DMS79 (cell line): ENCODE data around the gene MT1X.

Experiments
- DNase-seq: peaks from one replicate; lab custom pipeline; 2025; lab: John Stamatoyannopoulos, UW

The MT1X gene

DNA sequence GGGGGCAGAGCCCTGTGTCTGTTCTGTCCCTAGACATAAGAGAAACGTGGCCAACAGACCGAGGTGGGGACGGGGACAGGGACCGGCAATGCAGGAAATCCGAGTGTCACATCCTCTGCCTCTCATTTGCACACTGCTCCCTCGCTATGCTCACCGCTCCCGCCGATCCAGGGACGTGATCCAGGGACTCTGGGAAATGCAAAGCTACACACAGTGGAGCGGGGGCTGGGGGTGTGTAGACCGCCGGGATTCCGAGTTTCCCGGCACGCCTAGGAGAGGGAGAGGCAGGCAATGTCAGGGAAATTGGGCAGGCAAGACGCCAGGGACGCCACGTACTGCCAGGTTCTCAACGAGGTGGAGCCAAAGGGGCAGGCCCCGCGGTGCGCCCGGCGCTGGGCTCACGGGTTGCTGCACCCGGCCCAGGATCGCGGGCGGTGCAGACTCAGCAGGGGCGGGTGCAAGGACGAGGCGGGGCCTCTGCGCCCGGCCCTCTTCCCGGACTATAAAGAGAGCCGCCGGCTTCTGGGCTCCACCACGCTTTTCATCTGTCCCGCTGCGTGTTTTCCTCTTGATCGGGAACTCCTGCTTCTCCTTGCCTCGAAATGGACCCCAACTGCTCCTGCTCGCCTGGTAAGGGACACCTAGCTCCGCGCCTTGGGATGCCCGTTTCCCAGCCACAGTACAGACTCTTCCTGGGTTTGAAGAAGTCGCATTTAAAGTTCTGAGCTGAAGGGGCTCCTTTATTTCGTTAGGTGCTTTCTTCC, at the start of gene MT1X:
Gene MT1X (plus strand): TSS at position 532 of the 764 bp plus-strand sequence. CDS start 71 bp downstream, at position 603.
- DNase-seq = peak; percentile 60

DNA sequence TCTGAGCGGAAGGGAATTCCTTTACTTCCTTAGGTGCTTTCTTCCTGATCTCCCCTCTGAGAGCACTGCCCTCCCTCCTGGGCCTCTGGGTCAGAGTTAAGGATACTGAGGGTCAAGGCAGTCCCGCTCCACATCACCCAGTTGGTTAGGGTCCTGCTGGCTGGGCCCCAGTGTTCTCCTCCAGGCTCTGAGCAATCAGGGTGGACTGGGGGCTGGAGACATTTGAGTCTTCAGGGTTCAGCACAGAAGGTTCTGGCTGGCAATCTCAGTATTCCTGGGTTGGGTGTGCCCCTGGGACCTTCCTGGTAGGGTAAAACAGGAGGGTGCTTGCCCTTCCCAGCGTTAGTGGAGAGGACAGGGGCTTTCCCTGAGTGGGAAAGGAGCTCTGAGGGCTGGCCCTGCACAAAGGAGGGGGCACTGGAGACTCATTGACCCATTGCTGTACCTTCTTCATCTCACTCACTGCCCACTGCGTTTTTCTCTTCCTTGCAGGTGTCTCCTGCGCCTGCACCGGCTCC, 49.4 kb upstream of the MT1X start:
- DNase-seq = no peak

DNA sequence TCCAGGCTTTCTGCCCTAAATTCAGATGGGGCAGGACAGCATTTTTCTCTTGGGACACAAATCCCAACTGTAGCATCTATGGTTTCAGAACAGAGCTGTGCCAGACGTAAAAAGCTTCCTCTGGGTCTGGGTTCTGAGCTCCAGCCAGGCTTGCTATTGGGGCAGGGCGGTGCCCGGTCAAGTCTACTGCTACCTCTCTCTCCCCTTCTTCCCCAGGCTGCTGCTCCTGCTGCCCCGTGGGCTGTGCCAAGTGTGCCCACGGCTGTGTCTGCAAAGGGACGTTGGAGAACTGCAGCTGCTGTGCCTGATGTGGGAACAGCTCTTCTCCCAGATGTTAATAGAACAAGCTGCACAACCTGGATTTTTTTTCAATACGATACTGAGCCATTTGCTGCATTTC, 48.7 kb upstream of the MT1X start:
- DNase-seq = no peak

DNA sequence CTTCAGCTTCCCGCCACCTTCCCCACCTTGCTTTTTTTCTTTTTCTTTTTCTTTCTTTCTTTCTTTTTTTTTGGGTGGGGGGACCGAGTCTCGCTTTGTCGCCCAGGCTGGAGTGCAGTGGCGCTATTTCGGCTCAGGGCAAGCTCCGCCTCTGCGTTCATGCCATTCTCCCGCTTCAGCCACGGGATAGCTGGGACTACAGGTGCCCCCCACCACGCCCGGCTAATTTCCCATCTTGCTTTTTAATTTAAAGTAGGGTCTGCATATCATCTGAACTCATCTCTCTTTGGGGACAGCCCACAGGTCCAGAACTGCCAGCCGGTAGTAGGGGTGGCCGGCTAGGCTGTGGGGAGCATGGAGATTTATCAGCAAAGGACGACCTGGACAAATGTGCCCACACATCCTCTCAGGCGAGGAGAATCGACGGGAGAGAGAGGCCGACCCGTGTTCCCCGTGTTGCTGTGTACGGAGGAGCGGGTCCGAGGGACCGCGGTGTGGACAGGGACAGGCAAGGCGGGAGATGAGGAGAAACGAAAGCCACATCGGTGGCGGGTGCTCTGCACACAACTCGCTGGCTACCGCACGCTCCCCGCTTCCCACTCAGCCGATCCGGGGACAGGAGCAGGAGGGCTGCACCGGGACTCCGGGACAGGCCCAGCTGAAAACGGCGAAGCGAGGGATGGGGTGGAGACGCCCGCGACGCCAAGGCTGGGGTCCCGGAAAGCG, 47.4 kb upstream of the MT1X start:
- DNase-seq = no peak

DNA sequence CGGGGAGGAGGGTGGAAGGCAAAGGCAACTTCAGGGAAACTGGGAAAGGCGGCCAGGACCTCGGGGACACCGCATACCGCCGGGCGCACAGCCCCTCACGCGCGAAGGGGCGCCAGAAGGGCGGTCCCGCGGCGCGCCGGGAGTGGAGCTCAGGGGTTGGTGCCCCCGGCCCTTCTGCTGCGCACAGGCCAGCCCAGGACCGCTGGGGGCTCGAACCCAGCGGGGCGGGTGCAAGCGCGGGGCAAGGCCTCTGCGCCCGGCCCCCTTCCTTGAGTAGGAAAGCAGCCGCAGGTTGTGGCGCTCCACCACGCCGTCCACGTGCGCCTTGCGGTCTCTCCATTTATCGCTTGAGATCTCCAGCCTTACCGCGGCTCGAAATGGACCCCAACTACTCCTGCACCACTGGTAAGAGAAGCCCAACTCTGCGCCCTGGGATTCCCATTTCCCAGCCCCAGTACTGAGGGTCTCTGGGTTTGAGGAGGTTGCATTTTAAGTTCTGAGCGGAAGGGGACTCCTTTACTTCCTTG, 46.8 kb upstream of the MT1X start:
- no peak for DNase-seq

DNA sequence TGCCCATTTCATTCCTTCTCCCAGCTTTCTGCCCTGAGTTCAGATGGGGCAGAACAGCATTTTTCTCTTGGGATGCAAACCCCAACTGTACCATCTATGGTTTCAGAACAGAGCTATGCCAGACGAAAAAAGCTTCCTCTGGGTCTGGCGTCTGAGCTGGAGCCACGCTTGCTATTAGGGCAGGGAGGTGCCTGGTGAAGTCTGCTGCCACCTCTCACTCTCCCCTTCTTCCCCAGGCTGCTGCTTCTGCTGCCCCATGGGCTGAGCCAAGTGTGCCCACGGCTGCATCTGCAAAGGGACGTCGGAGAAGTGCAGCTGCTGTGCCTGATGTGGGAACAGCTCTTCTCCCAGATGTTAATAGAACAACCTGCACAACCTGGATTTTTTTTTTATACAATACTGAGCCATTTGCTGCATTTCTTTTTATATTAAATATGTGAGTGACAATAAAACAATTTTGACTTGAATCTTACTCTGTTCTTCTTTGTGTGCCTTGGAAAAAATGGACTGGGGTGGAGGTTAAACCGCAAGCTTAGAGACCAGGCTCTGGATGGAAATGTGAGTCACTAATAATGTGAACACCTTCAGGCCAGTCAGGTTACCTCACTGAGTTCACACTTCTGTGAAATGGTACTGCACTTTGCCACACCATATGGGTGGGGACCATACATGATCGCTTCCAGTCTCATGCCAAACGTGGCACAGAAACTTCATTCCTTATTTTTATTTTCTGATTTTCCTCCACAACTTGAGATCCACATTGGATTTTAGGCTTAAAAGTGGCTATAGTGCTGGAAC, 45.5 kb upstream of the MT1X start:
- no peak for DNase-seq

DNA sequence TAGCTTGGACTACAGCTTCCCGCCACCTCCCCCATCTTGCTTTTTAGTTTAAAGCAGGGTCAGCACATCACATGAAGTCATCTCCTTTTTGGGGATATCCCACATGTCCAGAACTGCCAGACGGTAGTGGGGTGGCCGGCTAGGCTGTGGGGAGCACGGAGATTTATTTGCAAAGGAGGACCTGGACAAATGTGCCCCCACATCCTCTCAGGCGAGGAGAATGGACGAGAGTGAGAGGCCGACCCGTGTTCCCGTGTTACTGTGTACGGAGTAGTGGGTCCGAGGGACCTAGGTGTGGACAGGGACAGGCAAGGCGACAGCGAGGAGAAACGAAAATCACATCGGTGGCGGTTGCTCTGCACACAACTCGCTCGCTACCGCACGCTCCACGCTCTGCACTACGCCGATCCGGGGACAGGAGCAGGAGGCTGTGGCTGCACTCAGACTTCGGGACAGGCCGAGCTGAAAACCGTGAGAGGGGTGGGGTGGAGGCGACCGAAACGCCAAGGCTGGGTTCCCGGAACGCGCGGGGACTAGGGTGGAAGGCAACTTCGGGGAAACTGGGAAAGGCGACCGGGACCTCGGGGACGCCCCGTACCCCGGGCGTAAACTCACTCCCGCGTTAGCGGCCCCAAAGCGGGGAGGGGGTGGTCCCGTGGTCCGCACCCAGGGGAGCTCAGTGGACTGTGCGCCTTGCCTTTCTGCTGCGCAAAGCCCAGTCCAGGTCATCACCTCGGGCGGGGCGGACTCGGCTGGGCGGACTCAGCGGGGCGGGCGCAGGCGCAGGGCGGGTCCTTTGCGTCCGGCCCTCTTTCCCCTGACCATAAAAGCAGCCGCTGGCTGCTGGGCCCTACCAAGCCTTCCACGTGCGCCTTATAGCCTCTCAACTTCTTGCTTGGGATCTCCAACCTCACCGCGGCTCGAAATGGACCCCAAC, 44.2 kb upstream of the MT1X start, which contains the start of gene MT1A:
Gene MT1A (plus strand): TSS at position 853 of the 937 bp plus-strand sequence. CDS start 73 bp downstream, at position 926.
- no peak for DNase-seq

DNA sequence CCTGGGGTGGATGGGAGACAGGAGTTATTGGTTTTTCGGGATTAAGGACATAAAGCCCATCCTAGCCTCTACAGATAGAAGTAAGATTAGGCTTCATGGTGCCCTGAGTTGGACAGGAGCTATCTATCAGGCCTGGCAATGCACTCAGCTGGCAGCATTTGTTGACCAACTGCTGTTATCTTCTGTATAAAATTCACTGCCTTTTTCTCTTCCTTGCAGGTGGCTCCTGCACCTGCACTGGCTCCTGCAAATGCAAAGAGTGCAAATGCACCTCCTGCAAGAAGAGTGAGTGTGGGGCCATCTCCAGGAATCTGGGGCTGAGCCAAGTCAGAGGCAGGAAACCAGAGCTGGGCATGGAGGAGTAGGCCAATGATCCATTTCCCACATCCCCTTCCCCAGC, 43.2 kb upstream of the MT1X start:
- no peak for DNase-seq

DNA sequence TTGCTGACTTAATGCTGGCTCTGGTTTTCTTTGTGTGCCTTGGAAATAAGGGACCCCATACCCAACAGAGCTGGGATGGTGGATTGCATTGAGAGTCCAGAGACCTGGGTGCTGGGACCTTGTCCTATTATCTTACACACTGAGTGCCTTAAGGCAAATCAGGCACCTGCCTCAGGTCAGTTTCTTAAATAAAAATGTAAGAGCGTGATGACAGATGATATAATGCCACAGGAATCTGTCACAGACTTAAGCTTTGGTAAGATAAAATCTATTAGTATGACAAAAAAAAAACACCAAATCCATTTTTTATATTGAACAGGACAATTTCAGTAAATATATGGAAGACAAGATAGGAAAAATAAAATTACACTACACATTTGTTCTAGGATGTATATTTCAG, 42.2 kb upstream of the MT1X start:
- DNase-seq = no peak

DNA sequence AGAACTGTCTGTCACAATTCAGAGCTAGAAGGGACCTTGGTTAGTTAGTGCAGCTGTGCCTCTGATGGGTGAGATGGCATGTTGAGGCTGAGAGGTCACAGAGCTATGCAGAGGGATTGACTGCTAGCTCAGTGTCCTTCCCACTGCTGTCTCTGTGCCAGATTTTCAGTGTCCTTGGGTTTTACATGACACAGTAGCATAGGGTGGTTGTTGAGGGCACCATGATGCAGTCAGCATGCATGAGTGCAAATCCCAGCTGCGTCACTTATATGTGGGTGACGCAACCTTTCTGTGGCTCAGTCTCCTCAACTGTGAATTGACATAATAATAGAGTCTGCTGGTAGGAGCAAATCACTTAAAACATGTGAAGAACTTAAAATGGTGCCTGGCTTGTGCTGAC, 41.1 kb upstream of the MT1X start:
- DNase-seq = no peak

DNA sequence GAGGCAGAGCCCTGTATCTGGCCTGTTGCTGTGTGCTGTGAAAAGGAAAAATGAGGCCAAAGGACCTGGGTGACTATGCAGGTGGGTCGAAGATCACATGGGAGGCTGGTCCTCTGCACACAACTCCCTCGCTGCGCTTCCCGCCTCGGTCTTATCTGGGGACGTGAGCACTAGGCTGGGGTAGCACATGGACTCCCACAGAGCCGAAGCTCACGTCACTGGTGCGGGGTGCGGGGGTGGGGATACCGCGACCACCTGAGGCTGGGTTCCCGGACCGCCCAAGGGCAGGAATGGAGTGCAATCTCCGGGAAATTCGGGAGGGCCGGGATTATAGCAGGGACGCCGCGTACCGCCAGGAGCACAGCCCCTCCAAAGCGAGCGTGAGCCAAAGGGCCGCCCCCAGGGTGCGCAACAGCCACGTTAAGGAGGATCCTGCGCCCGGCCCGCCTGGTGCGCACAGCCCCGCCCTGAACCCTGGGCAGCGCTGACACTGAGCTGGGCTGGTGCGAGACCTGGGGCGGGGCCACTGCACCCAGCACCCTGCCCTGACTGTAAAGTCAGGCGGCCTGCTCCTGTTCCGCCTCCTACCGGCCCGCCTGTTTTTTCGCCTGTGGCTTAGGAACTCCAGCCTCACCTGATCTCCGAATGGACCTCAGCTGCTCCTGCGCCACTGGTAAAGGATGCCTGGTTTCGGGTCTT, 39.0 kb upstream of the MT1X start:
- DNase-seq = no peak

DNA sequence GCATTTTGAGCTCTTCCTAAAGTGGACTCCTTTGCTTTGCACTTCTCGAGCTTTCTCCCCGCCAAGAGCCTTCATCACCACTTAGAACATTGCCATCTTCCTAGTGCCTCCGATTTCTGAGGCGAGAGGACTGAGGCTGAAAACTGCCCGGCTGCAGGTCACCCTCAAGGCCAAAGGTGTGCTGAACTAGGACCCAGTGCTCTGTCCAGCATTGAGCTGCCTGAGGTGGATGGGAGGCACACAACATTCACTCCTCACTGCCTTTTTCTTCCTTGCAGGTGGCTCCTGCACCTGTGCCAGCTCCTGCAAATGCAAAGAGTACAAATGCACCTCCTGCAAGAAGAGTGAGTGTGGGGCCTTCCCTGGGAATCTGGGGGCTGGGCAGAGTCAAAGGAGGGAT, 38.4 kb upstream of the MT1X start:
- DNase-seq = no peak

DNA sequence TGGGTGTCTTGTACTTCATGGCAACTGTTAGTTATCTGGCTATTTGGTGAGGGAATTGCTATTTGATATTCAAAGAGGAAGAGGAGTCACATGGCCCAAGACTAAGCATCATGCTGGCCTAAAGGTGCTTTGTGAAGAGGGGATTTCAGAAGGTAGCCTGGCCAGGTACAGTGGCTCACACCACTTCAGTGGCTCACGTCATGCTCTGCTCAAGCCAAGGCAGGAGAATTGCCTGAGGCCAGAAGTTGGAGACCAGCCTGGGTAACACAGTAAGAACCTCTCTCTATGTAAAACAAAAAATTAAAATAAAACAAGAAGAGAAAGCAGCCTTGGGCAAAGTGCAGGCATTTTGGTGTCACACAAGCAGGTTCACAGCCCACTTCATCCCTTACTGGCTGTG, 37.0 kb upstream of the MT1X start:
- no peak for DNase-seq

DNA sequence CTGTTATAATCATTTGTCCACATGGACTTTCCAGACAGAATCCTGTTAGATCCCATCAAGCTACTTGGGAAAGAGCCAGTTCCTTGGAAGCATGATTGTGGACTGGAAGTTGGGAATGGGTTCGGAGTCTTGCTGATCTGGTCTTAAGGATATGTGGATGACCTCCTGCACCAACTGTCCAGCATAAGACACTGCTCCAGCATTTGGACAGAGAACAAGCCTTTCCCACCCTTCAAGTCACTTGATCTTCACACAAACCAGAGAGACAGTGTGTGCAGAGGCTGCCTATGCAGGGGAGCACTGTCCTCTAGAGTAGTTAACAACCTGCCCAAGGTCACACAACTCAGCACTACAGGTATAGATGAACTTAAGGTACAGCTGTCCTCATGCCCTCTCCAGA, 36.4 kb upstream of the MT1X start:
- DNase-seq = no peak

DNA sequence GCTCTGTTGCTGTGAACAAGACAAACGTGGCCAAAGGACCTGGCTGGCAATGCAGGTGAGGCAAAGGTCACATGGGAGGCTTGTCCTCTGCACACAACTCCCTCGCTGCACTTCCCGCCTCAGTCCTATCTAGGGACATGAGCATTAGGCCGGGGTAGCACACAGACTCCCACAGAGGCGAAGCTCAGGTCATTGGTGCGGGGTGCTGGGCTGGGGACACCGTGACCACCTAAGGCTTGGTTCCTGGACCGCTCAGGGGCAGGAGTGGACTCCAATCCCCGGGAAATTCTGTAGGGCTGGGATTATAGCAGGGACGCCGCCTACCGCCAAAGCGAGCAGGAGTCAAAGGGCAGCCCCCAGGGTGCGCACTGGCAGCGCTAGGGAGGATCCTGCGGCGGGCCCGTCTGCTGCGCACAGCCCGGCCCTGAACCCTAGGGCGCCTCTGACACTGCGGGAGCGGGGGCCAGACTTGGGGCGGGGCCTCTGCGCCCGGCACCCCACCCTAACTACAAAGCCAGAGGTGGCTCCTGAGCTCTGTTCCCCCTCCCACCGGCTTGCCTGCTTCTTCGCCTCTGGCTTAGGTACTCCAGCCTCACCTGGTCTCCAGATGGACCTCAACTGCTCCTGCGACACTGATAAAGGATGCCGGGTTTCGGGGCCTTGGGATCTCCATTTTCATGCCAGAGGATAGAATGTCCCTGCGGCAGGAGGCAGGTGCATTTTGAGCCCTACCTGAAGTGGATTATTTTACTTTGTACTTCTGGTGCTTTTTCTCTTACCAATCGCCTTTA, 34.4 kb upstream of the MT1X start:
- DNase-seq = no peak

DNA sequence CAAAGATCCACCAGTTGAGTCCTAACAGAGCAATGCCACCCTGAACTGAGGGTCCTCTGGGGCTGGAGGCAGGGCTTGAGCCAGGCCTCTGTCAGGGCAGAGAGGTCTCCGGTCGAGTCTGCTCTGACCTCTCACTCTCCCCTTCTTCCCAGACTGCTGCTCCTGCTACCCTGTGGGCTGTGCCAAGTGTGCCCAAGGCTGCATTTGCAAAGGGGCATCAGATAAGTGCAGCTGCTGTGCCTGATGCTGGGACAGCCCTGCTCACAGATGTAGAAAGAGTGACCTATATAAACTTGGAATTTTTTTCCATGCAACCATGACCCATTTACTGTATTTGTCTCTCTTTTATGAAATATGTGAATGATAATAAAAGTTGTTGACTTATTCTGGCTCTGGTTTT, 33.0 kb upstream of the MT1X start:
- no peak for DNase-seq

DNA sequence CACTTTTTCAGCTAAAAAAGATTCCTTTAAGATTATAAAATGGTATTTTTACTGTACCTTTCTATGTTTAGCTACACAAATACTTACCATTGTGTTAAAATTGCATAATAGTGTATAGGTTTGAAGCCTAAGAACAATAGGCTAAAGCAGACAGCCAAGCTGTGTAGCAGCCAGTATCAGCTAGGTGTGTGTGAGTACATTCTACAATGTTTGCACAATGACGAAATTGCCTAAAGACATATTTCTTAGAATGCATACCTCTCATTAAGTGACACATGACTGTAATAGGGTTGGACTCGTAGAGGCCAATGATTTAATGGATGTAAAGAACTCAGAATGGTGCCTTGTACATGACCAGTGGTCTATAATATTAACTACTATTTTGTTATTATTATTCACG, 32.5 kb upstream of the MT1X start:
- DNase-seq = no peak

DNA sequence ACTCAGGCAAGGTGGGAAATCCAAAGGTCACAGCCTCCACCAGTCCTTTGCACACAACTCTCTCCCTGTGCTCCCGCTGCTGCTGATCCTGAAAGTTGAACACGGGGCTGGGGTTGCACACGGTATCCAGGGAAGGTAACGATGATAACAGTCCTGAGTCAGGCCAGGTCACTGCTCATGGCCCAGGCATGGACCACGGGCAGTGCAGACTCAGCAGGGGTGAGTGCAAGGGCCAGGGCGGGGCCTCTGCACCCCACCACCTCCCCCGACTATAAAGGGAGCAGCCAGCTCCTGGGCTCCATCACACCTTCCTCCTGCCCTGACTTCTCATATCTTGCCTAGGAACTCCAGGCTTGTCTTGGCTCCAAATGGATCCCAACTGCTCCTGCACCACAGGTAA, 30.7 kb upstream of the MT1X start, which contains the start of gene MT1B:
Gene MT1B (plus strand): TSS at position 301 of the 400 bp plus-strand sequence. CDS start 68 bp downstream, at position 369.
- no peak for DNase-seq

DNA sequence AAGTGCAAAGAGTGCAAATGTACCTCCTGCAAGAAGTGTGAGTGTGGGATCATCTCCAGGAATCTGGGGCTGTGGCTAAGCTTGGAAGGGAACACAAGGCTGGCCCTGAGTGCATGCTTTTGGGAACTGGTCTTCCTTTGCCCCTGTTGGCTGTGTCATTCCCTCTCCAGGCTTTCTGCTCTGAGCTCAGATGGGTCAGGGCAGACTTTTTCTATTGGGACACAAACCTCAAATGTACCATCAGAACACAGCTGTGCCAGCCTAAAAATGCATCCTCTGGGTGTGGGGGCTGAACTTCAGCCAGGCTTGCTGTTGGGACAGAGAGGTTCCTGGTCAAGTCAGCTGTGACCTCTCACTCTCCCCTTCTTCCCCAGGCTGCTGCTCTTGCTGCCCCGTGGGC, 29.7 kb upstream of the MT1X start:
- DNase-seq = no peak

DNA sequence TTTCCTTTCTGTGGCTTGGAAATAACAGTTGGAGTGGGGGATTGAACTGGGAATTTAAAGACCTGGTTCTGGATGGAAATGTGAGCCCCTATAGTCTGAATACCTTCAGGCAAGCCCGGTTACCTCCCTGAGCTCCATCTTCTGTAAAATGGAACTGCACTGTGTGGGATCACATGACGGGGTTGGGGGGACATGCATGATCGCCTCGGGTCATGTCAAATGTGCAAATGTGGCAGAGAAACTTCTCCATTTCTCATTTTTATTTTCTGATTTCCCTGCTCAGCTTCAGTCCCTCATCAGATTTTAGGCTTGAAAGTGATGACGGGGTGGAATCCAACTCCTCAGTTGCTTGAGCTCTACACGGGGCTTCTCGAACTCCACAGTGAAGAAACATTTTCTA, 29.1 kb upstream of the MT1X start:
- no peak for DNase-seq
